ENCODE data around the gene PRR23E.

DNA sequence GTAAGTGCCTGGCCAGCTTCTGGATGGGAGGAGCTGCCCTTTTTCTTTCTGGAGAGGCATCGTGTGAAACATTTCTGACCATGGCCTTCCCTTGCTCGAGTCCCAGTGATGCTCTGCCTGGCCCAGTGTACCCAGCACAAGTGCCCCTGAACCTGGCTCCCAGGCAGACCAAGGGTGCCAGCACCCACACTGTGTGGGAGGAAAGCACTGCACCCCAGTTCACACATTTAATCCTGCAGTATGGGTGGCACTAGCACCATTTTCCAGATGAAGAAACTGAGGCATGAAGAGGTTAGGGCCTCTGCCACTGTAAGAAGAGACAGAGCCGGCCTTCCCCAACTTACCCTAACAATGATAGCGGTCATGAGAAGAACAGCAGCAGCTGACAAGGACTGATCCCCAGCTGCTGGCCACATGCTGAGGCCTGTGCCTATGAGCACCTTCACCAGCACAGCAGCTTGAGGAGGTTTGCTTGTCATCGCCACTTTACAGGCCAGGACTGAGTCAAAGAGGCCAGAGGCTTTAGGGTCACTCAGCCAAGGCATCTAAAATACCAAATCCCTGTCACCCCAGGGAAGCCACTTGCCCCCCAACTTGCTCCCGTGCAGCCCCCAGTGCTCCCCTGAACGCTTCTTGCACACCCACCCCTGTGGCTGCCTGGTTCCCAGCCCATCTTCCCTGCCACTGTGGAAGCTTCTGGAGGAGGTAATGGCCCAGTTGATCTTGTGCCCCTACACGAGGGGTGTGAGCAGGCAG is 15.0 kb downstream of the PRR23E start:
- TF ChIP-seq, protein P1, sequence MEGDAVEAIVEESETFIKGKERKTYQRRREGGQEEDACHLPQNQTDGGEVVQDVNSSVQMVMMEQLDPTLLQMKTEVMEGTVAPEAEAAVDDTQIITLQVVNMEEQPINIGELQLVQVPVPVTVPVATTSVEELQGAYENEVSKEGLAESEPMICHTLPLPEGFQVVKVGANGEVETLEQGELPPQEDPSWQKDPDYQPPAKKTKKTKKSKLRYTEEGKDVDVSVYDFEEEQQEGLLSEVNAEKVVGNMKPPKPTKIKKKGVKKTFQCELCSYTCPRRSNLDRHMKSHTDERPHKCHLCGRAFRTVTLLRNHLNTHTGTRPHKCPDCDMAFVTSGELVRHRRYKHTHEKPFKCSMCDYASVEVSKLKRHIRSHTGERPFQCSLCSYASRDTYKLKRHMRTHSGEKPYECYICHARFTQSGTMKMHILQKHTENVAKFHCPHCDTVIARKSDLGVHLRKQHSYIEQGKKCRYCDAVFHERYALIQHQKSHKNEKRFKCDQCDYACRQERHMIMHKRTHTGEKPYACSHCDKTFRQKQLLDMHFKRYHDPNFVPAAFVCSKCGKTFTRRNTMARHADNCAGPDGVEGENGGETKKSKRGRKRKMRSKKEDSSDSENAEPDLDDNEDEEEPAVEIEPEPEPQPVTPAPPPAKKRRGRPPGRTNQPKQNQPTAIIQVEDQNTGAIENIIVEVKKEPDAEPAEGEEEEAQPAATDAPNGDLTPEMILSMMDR (conservative IDR thresholded peaks at IDR 0.05), result no peak
- TF ChIP-seq EZH2 (IDR thresholded peaks at IDR 0.05; ENCODE audit: low read depth), result no peak
